Sigmoid colon (tissue), 3 donors: ENCODE data around the gene EHMT1.

ENCODE experiments used
- POLR2A ChIP-seq, 2 donors: fragments of 450-650 bp; IDR thresholded peaks; one replicate each; pipeline ENCODE4 v1.6.1; 2016; ENCODE audit warnings: antibody characterized with exemption in 2 of 2, mild to moderate bottlenecking in 2 of 2, moderate library complexity in 2 of 2
- TF ChIP-seq, protein P1 (sequence below), 4 experiments: fragments of 450-650 bp in 3 of 4; fragments of 200-600 bp in 1 of 4; IDR thresholded peaks; one replicate each; pipeline ENCODE4 v1.5.1; 2016 to 2019; ENCODE audit warnings: antibody characterized with exemption in 4 of 4, mild to moderate bottlenecking in 3 of 4, moderate library complexity in 2 of 4

DNA sequence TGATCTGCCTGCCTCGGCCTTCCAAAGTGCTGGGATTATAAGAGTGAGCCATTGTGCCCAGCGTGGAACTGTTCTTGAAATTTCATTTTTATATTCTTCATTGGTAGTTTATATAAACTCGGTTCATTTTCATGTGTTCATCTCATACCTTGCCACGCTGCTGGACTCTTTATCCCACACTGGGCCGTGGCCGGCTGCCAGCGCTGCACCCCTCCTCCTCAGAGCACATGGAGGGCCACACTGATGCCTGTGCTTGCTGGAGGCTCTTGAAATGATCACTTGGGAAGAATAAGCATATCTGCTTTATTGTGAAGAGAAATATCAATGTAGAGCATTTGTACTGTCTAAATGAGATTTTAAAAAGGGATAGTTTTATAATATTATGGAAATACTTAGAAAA is 69.5 kb downstream of the EHMT1 start:
- TF ChIP-seq, protein P1, sequence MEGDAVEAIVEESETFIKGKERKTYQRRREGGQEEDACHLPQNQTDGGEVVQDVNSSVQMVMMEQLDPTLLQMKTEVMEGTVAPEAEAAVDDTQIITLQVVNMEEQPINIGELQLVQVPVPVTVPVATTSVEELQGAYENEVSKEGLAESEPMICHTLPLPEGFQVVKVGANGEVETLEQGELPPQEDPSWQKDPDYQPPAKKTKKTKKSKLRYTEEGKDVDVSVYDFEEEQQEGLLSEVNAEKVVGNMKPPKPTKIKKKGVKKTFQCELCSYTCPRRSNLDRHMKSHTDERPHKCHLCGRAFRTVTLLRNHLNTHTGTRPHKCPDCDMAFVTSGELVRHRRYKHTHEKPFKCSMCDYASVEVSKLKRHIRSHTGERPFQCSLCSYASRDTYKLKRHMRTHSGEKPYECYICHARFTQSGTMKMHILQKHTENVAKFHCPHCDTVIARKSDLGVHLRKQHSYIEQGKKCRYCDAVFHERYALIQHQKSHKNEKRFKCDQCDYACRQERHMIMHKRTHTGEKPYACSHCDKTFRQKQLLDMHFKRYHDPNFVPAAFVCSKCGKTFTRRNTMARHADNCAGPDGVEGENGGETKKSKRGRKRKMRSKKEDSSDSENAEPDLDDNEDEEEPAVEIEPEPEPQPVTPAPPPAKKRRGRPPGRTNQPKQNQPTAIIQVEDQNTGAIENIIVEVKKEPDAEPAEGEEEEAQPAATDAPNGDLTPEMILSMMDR (IDR thresholded peaks at IDR 0.05) = no peak
- TF ChIP-seq POLR2A (IDR thresholded peaks at IDR 0.05) = no peak
